Measurements from ENCODE around the gene GPATCH1.
"Not testable (repeated sequence)": the region's sequence is repeated elsewhere in the genome, so short reads cannot be mapped to it uniquely, and the experiment has no call there.

Gene GPATCH1

DNA sequence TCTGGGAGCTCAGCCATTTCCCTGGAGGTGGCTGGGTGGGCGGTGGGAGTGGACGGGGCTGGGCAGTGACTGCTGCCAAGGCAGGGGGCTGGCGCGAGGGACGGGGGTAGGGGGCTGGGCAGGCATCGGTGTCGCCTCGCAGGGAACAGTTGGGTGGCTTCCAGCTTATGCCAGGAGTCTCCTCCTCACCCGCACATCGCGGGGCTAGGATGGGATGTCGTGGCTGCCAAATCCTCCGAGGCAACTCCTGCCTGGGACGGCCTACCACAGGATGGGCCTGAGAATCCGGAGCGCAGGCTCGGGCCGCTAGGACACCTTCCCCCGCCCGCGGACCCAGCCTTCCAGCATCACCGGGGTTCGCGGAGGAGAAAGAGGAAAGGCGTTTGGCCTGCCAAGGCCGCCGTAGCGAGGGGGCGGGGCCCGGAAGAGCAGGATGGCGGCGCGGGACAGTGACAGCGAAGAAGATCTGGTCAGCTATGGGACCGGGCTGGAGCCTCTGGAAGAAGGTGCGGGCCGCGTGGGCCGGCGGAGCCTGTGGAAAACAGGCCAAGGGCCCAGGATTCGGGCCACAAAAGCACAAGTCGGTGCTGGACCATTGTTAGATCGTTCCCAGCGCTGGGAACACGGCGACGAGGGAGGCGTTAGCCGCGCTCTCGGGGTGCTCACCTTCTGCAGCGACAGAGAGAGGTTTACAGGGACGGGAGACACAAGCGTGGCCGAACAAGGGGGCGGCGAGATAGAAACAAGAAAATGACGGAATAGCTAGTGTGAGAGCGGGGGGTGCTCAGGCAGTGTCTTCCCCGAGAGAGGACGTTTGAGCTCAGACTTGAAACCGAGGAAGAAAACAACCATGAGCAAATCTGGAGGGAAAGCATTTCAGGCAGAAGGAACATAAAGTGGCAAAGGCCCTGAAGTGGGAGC, at the start of gene GPATCH1:
TSS of gene GPATCH1 (plus strand) at position 421 of the 921 bp plus-strand sequence. CDS start at position 434, 13 bp downstream.
- peak; percentile 98 for DNase-seq

GRCh38 chr19:33032218-33032781, 48.7 kb upstream of the GPATCH1 start:
- no peak for DNase-seq

GRCh38 chr19:33035461-33035860, 45.5 kb upstream of the GPATCH1 start:
- DNase-seq, result no peak

DNA sequence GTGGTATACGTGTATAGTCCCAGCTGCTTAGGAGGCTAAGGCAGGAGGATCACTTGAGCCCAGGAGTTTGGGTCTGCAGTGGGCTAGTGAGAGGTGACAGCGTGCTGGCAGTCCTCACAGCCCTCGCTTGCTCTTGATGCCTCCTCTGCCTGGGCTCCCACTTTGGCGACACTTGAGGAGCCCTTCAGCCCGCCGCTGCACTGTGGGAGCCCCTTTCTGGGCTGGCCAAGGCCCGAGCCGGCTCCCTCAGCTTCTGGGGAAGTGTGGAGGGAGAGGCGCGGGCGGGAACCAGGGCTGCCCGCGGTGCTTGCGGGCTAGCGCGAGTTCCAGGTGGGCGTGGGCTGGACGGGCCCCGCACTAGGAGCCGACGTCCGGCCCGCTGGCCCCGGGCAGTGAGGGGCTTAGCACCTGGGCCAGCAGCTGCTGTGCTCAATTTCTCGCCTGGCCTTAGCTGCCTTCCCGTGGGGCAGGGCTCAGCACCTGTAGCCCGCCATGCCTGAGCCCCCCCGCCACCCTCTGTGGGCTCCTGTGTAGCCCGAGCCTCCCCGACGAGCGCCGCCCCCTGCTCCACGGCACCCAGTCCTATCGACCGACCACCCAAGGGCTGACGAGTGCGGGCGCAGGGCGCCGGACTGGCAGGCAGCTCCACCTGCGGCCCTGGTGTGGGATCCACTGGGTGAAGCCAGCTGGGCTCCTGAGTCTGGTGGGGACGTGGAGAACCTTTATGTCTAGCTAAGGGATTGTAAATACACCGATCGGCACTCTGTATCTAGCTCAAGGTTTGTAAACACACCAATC, 44.4 kb upstream of the GPATCH1 start:
- not testable (repeated sequence) for DNase-seq

DNA sequence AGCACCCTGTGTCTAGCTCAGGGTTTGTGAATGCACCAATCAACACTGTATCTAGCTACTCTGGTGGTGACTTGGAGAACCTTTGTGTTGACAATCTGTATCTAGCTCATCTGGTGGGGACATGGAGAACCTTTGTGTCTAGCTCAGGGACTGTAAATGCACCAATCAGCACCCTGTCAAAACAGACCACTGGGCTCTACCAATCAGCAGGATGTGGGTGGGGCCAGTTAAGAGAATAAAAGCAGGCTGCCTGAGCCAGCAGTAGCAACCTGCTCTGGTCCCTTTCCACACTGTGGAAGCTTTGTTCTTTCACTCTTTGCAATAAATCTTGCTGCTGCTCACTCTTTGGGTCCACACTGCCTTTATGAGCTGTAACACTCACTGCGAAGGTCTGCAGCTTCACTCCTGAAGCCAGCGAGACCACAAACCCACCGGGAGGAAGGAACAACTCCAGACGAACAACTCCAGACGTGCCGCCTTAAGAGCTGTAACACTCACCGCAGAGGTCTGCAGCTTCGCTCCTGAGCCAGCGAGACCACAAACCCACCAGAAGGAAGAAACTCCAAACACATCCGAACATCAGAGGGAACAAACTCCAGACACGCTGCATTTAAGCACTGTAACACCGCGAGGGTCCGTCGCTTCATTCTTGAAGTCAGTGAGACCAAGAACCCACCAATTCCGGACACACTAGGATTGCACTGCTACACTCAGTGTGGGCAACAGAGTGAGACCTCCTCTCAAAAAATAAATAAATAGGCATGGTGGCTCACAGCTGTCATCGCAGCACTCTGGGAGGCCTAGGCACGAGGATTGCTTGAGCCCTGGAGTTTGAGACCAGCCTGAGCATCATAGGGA, 43.6 kb upstream of the GPATCH1 start:
- not testable (repeated sequence) for DNase-seq

DNA sequence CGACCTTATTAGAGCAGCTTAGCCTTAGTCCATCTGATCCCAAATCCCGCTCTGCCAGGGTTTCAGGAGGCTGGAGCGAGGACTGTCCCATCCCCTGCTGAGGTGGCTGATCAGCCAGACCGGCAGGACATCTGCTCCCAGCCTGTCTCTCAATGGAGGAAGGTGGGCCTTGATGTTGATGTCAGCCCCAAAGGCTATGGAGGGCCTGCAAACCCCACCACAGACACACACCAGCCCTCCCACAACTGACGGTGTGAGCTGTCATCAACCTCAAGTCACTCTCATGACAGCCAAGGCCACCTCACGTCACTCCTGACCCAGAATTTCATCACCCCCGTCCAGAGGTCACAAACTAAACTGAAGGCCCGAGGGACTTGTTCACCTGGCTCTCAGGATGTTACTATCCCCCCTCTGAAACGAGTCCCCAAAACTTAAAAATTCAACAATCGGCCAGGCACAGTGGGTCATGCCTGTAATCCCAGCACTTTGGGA, 41.8 kb upstream of the GPATCH1 start:
- no peak for DNase-seq

GRCh38 chr19:33039815-33040214, 41.2 kb upstream of the GPATCH1 start:
- DNase-seq, result no peak

- no peak for DNase-seq
These were observed 39.8 kb upstream of the GPATCH1 start for GRCh38 chr19:33040994-33041827.

- not testable (repeated sequence) for DNase-seq
These were observed 39.2 kb upstream of the GPATCH1 start for GRCh38 chr19:33041828-33042160.

DNA sequence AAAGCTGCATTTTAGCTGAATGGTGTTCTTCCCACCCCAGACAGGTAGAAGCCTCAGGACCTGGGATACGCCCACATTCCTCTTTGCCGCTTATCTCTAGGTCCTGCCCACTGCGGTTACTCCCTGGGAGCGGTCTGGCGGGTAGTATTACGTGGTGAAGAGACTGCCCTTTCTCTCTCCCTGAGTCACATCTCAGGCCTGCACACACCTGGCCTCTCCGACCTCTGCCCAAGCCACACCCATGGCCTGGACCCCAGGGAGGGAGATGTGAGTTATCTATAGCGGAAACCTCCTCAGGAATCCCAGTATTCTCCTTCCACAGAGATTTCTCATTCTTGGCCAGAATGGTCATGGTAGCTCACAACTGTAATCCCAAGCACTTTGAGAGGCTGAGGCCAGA, 33.6 kb upstream of the GPATCH1 start:
- DNase-seq, result no peak

DNA sequence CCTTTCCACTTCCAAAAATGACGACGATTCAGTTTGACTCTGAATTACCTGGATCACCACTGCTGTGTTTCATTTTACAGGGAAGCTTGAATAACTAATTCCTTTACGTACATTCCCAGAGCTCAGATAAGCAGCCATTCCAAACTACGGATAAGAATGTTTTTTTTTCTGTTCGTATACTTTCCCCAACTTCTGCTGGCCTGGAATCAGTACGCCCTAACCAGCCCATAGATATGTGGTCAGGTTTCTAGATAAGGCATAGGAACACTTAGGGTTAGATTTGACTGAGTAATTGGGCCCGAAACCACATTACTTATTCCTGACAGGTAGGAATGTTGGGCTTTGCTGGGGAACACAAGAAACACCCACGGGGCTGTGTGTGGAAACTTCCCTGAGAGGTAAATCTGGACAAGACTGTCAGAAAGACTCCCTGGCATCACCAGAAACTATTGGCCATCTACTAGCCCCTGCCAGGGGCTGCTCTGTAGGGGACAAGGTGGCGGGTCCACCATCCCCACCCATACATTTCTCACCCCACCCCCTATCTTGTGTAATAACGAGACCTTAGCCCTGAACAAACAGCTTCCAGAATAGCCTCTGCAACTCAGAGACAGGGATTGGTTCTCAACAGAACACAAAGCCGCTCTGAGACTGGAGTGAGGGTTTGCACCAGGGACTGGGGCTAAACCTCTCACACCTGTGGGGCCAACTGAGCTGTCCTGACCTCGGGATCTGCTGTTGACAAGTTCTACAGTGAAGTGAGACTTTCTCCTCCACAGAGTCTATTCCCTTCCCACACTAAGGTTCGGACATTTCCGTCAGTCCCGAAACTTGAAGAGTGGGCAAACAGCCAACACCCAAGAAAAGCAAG, 31.9 kb upstream of the GPATCH1 start:
- DNase-seq, result no peak

DNA sequence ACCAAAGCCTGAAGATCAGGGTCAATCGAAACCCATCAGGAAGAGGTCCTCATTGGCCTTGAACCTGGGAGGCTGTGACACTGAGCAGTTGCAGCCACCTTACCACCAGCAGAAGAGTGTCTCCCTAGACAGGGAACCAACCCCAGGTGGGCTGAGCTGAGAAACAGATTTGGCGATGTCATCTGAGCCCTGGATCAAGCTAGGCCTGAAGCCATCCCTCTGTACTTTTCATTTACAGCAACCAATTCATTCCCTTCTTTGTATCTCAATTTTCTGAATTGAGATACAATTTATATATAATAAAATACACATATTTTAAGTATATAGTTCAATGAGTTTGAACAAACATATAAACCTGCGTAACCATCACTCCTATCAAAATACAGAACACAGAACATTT, 30.9 kb upstream of the GPATCH1 start:
- no peak for DNase-seq

GRCh38 chr19:33052352-33052972, 28.5 kb upstream of the GPATCH1 start:
- DNase-seq, result no peak

- no peak for DNase-seq
These were observed 26.4 kb upstream of the GPATCH1 start for GRCh38 chr19:33054623-33055022.

- DNase-seq, result no peak
These were observed 25.3 kb upstream of the GPATCH1 start for GRCh38 chr19:33055718-33056117.

DNA sequence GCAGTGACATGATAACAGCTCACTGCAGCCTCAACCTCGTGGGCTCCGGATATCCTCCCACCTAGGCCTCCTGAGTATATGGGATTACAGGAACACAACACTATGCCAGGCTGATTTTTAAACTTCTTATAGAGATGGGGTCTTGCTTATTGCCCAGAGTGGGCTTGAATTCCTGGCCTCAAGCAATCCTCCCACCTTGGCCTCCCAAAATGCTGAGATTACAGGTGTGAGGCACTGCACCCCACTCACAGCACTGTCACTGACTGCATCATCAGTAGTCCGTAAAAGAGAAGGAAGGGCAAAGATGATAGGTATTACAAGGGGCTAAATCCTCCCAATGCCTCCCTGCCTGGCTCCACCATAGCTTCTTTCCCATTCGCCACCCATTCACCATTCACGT, 20.4 kb upstream of the GPATCH1 start:
- DNase-seq, result no peak

GRCh38 chr19:33062902-33063301, 18.1 kb upstream of the GPATCH1 start:
- no peak for DNase-seq

DNA sequence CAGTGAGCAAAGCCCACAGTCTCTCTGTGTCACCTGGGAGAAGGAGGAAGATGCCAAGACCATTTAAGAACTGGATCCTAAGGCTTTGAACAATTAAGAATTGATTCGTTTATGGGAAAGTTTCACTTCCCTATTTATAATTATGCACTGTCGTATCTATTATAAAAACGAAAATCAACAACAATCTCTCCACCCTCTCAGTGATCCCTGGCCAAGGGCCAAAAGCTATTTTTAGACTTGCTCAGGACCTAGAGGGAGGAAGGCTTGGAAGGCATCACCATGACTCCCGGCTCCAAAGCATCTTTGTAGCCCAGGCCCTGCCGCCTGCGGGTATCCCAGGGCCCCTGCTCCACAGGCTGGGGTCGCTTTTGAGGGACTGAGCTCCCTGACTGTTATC, 17.6 kb upstream of the GPATCH1 start:
- DNase-seq, result peak; percentile 38

- peak; percentile 60 for DNase-seq
These were observed 17.1 kb upstream of the GPATCH1 start for GRCh38 chr19:33063753-33064457.
